ENCODE results near the gene KIAA1217. TPM values are rescaled to one million over a fixed set of nuclear protein-coding genes. Genes with fewer than 3 reads are reported as not detected.
A peak's percentile ranks its signal among the peaks of the same experiment; 100 is the strongest.

The KIAA1217 gene
- total RNA-seq, 1 experiment from 2014 or later, result 6.4 TPM

DNA sequence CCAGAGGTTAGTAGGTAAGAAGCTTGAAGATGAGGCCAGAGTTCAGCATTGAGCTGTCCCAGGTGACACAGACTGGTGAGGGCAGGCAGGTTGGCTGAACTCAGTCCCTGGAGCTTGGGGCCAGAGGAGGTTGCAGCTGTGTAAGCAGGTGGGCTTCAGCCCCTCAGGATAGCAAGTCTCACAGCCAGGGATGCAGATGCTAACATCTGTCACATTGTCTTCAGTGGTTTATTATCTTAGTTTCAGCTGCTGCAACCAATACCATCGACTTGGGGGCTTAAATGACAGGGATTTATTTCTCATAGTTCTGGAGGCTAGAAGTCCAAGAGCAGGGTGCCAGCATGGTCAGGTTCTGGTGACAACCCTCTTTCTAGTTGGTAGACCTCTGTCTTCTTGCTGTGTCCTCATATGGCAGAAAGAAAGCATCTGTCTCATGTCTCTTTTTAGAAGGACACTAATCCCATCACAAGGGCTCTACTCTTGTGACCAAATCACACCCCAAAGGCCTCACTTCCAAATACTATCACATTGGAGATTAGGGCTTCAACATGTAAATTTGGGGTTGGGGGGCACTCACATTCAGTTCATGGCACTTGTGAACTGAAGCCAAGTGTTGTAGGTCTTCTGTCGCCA lies 146.2 kb downstream of the KIAA1217 start:
- Histone ChIP-seq H3K36me3 (no peaks in the 10 kb centered on the region), H3K9me3 (no peaks in the 10 kb centered on the region), H3K27me3 (no peaks in the 10 kb centered on the region), H3K4me3 (no peak overlapping the region)
- DNase-seq, result no peak

DNA sequence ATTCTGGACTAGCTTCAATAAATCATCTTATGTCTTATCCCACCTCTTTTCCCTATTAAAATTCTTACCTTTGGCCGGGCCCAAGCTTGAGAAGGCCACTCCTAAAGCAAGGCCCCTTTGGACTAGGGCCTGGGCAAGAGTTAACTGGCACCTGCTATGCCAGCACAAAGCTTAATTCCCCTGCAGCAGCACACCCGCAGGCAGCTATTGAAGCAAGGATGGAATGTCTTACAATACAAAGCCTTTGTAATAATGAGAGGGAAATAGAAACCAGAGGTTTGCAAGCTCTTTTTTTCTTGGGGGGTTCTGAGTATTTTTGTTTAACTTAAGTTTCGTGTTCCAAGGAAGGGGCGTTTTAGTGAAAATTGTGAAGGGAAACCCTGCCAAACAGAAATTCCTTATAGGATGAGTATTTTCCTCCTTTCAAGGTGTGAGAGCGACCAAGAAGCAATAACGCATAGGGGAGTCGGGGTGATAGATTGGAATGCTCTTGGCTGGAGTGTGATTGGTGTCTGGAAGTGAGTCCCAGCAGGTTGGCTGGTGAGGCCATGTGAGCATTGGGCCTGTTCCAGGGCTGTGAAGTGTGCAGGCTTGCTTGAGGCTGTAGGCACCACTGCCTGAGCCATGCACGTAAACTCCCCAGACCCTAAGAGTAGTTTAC lies 148.5 kb downstream of the KIAA1217 start:
- no peak for DNase-seq
- H3K36me3 ChIP-seq, result no peaks in the 10 kb centered on the region
- no peaks in the 10 kb centered on the region for H3K27me3 ChIP-seq
- no peaks in the 10 kb centered on the region for H3K9me3 ChIP-seq
- H3K4me3 ChIP-seq, result no peak overlapping the region

DNA sequence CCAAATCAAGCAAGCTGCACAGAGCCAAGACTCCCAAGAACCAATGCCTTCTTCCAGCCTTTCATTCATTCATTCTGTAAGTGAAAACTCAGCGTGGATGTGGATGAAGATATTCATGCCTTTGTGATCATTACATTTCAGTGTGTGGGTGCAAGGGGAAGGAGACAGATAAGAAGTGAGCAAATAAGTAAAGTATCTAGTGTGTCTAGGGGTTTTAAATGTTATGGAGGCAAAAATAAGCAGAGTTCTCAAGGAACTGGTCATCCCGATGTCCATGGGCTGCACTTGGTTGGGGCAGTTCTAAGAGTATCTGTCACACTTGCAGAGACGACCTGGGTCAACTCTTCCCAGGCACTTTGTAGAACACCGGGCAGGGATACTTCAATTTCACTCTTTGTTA lies 149.1 kb downstream of the KIAA1217 start:
- no peaks in the 10 kb centered on the region for H3K9me3 ChIP-seq
- DNase-seq, result no peak
- no peaks in the 10 kb centered on the region for H3K27me3 ChIP-seq
- H3K36me3 ChIP-seq, result no peaks in the 10 kb centered on the region
- no peak overlapping the region for H3K4me3 ChIP-seq

DNA sequence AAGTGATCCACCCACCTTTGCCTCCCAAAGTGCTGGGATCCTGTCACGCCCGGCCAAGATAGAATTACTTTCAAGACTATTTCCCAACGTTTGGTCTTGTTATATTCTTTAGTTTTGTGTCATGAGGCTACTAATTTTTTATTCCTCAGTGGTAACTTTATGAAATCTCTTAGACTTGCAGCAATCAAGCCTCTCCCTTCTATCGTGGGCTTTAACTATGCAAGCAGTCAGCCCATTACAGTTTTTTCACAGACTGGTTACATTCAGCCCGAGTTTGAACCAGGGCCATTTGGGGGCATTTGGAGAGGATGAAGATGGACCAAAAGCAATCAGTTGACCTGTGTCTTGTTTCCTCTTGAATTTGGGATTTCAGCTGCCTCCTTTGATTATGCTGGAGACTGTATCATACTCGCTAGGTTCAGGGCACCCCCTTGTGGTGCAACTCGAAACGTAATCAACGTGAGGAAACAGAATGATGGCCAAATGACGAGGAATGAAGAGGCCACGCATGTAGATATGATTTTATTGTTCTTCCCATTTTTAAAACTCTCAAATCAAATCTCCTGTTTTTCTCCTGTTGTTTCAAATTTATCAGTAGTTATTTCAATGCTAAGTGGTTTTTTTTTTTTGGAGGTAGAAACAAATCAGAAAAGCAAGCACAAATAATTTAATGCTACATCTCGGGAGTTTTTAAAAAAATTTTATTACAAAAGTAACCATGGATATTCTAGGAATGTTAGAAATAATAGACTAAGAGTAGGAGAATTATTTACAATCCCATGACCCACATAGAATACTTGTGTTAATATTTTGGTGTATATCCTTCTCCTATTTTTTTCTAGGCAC lies 151.6 kb downstream of the KIAA1217 start:
- Histone ChIP-seq H3K9me3 (no peaks in the 10 kb centered on the region), H3K27me3 (no peaks in the 10 kb centered on the region), H3K4me3 (no peak overlapping the region), H3K36me3 (no peaks in the 10 kb centered on the region)
- peak; percentile 53 for DNase-seq

DNA sequence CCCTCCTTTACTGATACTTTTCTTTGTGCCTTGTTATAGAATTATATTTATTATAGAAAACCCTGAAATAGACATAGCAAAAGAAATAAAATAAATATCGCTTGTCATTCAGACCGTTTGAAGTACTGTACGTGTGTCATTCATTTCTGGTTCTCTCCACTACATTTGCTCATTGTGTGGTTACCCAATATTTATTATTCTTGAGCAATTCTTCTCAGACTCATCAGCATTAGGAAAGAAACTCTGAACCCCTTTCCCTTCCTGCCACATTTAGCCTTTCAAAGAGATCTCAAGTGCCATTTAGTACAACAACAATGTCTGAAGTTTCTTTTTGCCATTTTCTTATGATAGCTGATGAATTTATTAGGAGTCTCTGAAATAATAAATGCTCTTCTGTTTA lies 154.1 kb downstream of the KIAA1217 start:
- Histone ChIP-seq H3K9me3 (no peaks in the 10 kb centered on the region), H3K4me3 (no peak overlapping the region), H3K27me3 (no peaks in the 10 kb centered on the region), H3K36me3 (no peaks in the 10 kb centered on the region)
- DNase-seq, result no peak

DNA sequence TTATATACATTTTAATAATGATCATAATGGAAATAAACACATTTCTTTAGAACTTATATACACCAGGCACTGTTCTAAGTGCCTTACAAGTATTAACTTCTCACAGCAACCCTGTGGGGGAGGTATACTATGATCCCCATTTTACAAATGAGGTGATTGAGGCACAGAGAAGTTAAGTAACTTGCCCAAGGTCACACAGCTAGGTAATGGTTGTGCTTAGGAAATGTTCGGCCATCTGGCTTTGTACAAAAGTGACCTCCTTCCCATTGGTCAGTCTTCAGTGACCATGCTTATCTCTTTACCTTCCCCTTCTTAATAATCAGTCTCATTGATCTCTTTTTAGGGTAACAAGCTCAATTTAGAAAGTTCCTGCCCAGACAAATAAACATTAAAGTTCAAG lies 158.8 kb downstream of the KIAA1217 start:
- H3K4me3 ChIP-seq, result no peak overlapping the region
- H3K27me3 ChIP-seq, result no peaks in the 10 kb centered on the region
- H3K9me3 ChIP-seq, result no peaks in the 10 kb centered on the region; the same call in 1 of the 2 replicates
- H3K36me3 ChIP-seq, result no peaks in the 10 kb centered on the region
- DNase-seq, result no peak

DNA sequence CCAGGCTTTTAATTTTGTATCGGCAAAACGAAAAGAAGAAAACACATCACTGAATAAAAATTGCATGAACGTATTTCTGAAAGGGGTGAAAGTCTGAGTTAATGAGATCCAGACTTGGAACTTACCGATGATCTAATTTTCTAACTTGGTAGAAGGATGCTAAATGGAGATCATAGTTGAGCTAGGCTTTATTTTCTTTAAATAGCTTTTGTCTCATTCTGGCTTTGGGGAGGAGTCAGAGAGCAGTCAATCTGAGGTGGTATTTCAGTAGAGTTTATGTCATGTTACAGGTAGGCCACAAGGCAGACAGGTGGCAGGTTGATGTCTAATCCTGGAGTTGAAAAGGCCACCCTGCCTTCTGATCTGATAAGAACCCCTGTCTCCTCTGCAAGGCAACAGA lies 161.9 kb downstream of the KIAA1217 start:
- H3K9me3 ChIP-seq, result no peaks in the 10 kb centered on the region; the same call in 1 of the 2 replicates
- DNase-seq, result no peak
- no peak overlapping the region for H3K4me3 ChIP-seq
- H3K27me3 ChIP-seq, result no peaks in the 10 kb centered on the region
- H3K36me3 ChIP-seq, result no peaks in the 10 kb centered on the region

DNA sequence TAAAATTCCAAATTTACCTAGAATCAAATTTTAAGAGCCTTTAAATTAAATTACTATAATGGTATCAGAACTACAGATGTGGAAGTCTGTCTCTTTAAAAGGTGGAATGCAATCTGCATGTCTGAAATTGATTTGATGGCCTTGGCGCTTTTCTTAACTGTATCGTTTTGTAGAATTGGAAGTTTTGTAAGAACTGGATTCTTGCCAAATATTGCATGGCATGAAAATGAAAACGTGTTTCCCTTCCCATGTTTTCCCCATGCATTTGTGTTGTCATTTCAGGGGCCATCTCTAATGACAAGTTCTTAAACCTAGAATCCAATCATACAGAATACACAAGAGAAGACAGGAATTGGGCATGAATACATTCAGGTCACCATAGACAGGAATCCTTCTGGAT lies 162.5 kb downstream of the KIAA1217 start:
- H3K4me3 ChIP-seq, result no peak overlapping the region
- H3K9me3 ChIP-seq, result no peaks in the 10 kb centered on the region; the same call in 1 of the 2 replicates
- H3K36me3 ChIP-seq, result no peaks in the 10 kb centered on the region
- H3K27me3 ChIP-seq, result no peaks in the 10 kb centered on the region
- DNase-seq, result no peak

DNA sequence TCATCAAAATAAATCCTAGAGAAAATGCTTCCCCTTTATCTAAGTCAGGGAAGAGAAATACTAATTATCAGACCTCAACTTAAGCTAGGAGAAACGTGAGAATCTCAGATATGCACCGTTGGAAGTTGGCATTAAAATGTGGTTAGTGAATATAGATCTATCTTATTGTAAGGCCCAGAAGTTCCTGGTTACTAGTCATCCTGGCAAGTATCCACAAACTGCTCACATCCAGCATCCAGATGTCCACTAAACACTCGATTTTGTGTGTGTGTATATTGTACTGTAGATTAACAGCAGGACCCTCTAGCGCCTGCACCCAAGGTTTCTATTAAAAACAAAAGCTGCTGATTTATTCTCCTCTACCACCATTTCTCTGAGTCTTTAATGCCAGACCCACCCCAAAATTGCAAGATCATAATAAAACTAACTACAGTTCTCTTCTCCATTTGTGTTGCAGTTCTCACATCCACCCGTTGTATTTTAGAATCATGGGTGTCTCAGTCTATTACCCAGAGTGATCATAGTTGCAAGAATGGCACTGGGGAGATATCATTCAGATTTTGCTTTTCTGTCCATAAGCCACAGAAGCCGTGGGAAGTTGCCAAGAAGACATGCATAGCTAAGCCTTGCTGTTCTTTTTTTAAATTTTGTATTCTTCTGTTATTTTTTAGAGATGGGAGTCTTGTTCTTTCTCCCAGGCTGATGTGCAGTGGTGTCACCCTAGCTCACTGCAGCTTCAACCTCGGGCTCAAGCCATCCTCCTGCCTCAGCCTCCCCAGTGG lies 165.4 kb downstream of the KIAA1217 start:
- peak; percentile 8 for DNase-seq
- H3K27me3 ChIP-seq, result no peaks in the 10 kb centered on the region
- H3K9me3 ChIP-seq, result no peaks in the 10 kb centered on the region; the same call in 1 of the 2 replicates
- H3K4me3 ChIP-seq, result no peak overlapping the region
- H3K36me3 ChIP-seq, result no peaks in the 10 kb centered on the region

DNA sequence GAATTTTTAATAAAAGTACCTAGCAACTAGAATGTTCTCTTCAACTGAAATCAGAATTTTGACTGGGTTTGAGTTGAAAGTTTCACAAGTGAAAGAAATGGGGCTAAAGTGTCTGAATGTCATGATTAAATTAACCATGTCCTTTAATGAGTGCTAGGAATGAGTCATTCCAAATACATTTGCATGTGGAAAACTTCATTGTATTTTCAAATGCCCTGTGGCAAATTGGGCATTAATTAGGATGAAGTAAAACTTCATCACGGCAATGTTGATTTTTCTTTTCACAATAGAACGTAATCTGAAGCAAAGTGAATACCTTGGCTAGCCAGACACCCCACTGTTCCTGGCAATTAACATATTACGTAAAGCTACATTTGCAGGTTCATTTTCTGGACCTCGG lies 166.6 kb downstream of the KIAA1217 start:
- Histone ChIP-seq H3K36me3 (no peaks in the 10 kb centered on the region), H3K27me3 (no peaks in the 10 kb centered on the region), H3K9me3 (no peaks in the 10 kb centered on the region; the same call in 1 of the 2 replicates), H3K4me3 (no peak overlapping the region)
- DNase-seq, result no peak

DNA sequence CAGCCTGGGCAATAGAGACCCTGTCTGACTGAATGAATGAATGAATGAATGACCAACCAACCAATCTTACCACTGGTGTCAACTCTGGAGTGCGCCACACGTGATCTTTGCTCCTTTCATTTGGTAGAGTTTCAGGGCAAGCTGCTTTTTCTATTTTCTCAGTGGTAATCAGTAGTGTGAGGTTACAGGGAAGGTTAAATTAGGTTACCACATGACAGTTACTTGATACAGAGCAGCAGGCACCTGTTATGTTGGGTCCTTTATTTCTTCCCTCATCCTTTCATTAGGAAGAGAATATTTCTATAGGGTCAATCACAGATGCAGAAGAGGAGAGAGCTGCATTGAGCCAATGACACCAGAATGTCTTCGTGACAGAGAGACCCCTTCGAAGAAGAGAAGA lies 167.8 kb downstream of the KIAA1217 start:
- no peaks in the 10 kb centered on the region for H3K27me3 ChIP-seq
- no peak overlapping the region for H3K4me3 ChIP-seq
- no peaks in the 10 kb centered on the region for H3K36me3 ChIP-seq
- H3K9me3 ChIP-seq, result no peaks in the 10 kb centered on the region; the same call in 1 of the 2 replicates
- DNase-seq, result no peak

DNA sequence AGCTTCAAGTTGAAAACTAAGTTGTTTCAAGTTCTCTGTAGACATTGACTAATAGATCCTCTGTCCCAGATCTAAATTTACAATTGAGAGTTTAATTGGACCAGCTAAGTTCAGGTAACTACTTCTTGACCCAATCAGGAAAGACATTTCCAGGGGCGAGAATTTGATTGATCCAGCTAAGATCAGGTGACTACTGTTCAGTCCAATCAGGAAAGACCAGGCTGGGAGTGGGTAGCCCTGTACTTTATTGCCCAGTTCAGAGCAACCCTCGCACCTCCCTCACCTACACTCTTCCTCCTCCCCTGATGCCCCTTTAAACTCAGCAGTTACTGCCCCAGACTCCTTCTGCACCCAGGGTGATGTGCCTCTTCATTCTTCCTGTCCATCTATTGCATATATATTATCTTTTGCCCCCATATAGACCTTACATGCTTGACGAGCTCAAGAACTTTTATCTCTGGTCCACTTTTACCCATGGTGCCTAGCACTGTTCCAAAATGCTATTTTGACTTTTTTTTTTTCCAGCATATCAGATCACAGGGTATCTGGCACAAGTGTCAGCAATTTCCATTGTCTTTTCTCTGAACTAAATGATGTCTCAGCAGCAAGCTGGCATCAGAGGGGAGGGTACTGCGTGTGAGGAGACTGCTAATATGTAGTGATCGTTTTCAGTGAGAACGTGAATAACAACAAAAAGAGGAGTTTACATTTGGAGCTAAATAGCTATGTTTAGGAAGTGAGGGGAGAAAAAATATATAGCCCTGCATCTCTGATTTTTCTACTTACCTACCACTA lies 169.4 kb downstream of the KIAA1217 start:
- H3K36me3 ChIP-seq, result no peaks in the 10 kb centered on the region
- H3K9me3 ChIP-seq, result no peaks in the 10 kb centered on the region
- H3K4me3 ChIP-seq, result no peak overlapping the region
- DNase-seq, result no peak
- no peaks in the 10 kb centered on the region for H3K27me3 ChIP-seq

DNA sequence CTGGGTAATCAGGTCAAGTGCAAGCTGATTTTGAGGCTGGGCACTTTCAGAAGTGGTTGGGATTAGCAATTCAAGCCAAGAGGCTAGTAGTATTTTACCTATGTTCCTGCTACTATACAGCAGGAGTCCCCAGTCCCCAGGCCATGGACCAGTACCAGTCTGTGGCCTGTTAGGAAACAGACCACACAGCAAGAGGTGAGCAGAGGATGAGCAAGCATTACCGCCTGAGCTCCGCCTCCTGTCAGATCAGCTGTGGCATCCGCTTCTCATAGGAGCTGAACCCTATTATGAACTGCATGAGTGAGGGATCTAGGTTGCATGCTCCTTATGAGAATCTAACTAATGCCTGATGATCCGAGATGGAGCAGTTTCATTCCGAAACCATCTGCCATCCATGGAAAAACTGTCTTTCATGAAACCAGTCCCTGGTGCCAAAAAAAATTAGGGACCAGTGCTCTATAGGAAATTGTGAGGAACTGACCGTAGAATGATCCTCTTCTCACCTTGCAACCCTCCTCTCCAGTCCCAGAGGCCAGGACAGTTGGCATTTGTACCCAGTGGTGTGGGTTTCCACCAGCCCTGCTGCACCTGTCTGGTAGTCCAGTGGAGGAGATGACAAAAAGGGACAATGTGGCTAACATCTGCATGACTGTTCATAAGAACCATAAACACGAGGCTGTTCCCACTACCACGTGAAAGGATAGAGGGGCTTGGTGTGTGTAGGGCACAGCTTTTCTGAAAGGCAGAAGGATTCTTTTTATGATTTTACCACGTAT lies 172.5 kb downstream of the KIAA1217 start:
- H3K4me3 ChIP-seq, result no peak overlapping the region
- no peak for DNase-seq
- no peaks in the 10 kb centered on the region for H3K9me3 ChIP-seq
- H3K27me3 ChIP-seq, result no peaks in the 10 kb centered on the region
- H3K36me3 ChIP-seq, result no peaks in the 10 kb centered on the region

DNA sequence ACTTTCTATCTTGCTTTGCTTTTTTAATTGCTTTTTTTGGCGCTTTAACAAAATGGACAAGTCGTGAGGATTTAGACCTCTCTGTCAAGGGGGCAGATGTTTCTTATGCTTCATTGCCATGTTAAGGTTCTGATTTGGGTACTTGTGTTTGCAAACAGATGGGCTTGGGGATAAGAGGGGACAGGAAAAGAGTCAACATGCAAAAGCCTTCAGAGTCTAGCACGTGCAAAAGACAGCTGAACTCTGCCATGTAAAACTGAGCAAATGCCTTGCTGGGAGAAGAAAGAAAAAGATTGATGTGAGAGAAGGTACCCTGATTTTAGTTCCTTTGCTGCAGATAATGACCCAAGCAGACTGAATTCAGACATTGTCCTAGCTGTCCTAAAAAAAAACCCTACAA lies 173.1 kb downstream of the KIAA1217 start:
- H3K9me3 ChIP-seq, result no peaks in the 10 kb centered on the region
- H3K27me3 ChIP-seq, result no peaks in the 10 kb centered on the region
- H3K36me3 ChIP-seq, result no peaks in the 10 kb centered on the region
- no peak overlapping the region for H3K4me3 ChIP-seq
- DNase-seq, result no peak

DNA sequence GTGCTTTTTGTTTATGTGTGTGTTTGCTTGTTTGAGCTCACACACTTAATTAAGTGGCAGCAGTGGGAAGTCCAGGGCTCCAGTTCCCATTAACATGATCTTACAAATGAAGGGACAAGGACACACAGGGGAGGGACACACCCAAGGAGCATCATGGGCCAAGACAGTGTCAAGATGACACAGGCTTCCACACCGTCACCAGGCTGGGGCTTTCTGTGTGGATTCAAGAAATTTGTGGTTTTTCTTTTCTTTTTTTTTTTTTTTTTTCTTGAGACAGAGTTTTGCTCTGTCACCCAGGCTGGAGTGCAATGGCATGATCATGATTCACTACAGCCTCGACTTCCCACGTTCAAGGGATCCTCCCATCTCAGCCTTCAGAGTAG lies 173.6 kb downstream of the KIAA1217 start:
- DNase-seq, result no peak
- Histone ChIP-seq H3K36me3 (no peaks in the 10 kb centered on the region), H3K4me3 (no peak overlapping the region)

More for the DNA sequence above, 173.6 kb downstream of the KIAA1217 start:
- H3K27me3 ChIP-seq, result no peaks in the 10 kb centered on the region
- no peaks in the 10 kb centered on the region for H3K9me3 ChIP-seq
